Kidney (tissue), 14 donors: Measurements from ENCODE around the gene SEMA5A. TPM values are rescaled to one million over a fixed set of nuclear protein-coding genes. Genes with fewer than 3 reads are reported as not detected.

Experiments
- DNase-seq, 5 donors: peaks; one replicate each; pipeline ENCODE4 v3.0.0-alpha.2; 2013 to 2020
- FAIRE-seq: peaks from 2 replicates; lab custom pipeline; 2012; peaks lifted over from hg19 to GRCh38; lab: Jason Lieb, UNC
- H3K27ac ChIP-seq, 2 donors: one replicate each; pipeline ENCODE4 v1.7.0; 2013; ENCODE audit warnings: low read depth in 2 of 2, low read length in 2 of 2, inconsistent platforms in 1 of 2
- H3K27me3 ChIP-seq: one replicate; pipeline ENCODE4 v1.7.1; 2013; ENCODE audit warnings: low read length, inconsistent platforms; ENCODE audit not compliant: control insufficient read depth, insufficient read depth
- H3K36me3 ChIP-seq, 3 donors: one replicate each; pipeline versions ENCODE4 v1.7.0 to v1.7.1; 2013; ENCODE audit warnings: low read length in 3 of 3, control low read depth in 1 of 3, inconsistent platforms in 1 of 3; ENCODE audit not compliant: insufficient read depth in 3 of 3, control insufficient read depth in 2 of 3
- H3K4me1 ChIP-seq, 3 donors: one replicate each; pipeline versions ENCODE4 v1.7.0 to v1.7.1; 2013; ENCODE audit warnings: low read length in 3 of 3, inconsistent platforms in 1 of 3, low read depth in 1 of 3; ENCODE audit not compliant: control insufficient read depth in 2 of 3, insufficient read depth in 2 of 3
- H3K4me3 ChIP-seq, 3 donors: one replicate each; pipeline versions ENCODE4 v1.7.0 to v1.8.1; 2013; ENCODE audit warnings: low read length in 3 of 3, control low read depth in 1 of 3, inconsistent platforms in 1 of 3
- H3K9ac ChIP-seq, 3 donors: one replicate each; pipeline versions ENCODE4 v1.7.0 to v1.7.1; 2013; ENCODE audit warnings: low read length in 3 of 3, control low read depth in 1 of 3, inconsistent platforms in 1 of 3
- H3K9me3 ChIP-seq, 3 donors: one replicate each; pipeline versions ENCODE4 v1.7.0 to v1.7.1; 2013; ENCODE audit warnings: low read length in 3 of 3, control low read depth in 1 of 3, inconsistent platforms in 1 of 3; ENCODE audit not compliant: control insufficient read depth in 2 of 3, insufficient read depth in 1 of 3
- CTCF ChIP-seq: IDR thresholded peaks from 3 replicates; pipeline ENCODE4 v1.5.1; 2012; ENCODE audit warnings: mild to moderate bottlenecking, moderate library complexity, borderline replicate concordance; ENCODE audit not compliant: insufficient read depth; ENCODE audit errors: extremely low read depth
- intact Hi-C: fragments of 100-400 bp; cut with DNase I; formaldehyde crosslinking; loops from one replicate; pipeline ENCODE4 v1.11.1; 2022
- polyA plus RNA-seq: library from polyadenylated mRNA; stranded (reverse); fragments of 350-450 nt; fragmentation: Illumina TruSeq; extraction: RNeasy Lipid Tissue Mini Kit (QIAGEN cat#74804); gene quantifications from one replicate; pipeline ENCODE4 v1.2.3, GENCODE V29; 2014; ENCODE audit warnings: low read depth, low replicate concordance; ENCODE audit not compliant: insufficient read depth
- total RNA-seq: library from RNA; stranded (reverse); fragmentation: NEBNext Ultra II Directional; extraction: Animal tissue kit (Norgen Biotek cat#: 25700); gene quantifications from one replicate; pipeline ENCODE4 v1.2.1, GENCODE V29; 2021
- donor health status: control.
- donor health status: control.
- donor health status: control.
- donor health status: control.
- donor health status: control.
- donor health status: DM: yes; HTN: yes; CAD: no.
- donor health status: Normal renal cell carcinoma (clear cell type).

SEMA5A gene
- total and polyA plus RNA-seq, 2 donors from 2014 or later: 7.9 to 23.3 TPM

DNA sequence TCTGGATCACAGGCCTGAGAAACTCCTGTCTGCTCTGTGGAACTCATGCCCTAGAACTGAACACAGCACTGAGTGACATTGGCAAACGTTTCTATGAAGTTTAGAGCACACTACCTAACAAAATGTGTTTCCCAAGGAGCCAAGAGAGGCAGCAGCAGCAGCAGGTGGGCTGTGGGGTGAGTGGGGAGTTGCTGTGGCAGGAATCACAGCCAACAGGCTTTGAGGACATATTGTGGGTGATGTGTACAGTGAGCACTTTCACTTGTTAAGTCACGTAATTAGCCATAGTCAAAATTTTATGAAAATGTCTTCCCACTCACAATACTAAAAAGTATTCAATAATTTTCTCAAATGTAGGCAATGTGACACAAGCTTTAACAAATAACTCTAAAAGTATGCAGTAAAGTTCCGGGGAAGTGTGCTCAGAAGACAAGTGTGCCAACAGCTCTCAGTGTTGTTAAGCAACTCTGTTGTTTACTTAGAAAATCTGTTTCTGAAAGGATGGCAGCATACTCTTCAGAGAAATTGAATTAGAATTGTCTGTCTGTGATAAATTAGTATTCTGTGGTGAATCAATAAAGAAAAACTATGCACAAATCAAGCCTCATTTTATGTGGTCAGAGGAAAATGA lies 482.1 kb downstream of the SEMA5A start:
- Histone ChIP-seq H3K27me3 (no peaks in the 10 kb centered on the region), H3K27ac (no peak overlapping the region), H3K9me3 (no peaks in the 10 kb centered on the region), H3K9ac (no peak overlapping the region), H3K4me1 (no peaks in the 10 kb centered on the region), H3K4me3 (no peak overlapping the region), H3K36me3 (peaks cover 0 to 6% (median 6%) of the 10 kb centered on the region in 3 donors)
- intact Hi-C loops: no loop called here
- FAIRE-seq (no peak), DNase-seq (no peak)
- TF ChIP-seq CTCF: no peak

DNA sequence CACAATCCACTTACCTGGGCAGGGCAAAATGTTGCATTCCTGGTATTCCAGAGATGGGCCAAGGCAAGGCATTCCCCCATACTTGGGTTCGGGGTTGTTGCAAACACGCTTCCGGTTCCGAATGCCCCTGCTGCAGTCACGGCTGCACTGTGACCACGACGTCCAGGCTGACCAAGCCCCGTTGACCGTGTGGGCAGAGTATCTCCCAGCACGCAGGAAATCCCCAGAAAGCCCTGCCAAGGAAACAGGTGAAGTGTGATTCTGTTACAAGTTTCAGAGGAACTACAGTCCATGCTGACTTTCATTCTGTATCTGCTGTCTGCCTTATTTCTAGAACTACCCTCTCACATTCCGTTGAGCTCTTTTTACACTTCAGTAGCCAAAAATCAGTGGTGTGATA lies 483.0 kb downstream of the SEMA5A start:
- FAIRE-seq: no peak
- DNase-seq: no peak

GRCh38 chr5:9059920-9060691 lies 485.8 kb downstream of the SEMA5A start:
- no peaks in the 10 kb centered on the region for H3K4me1 ChIP-seq
- H3K27me3 ChIP-seq: no peaks in the 10 kb centered on the region
- DNase-seq (no peak), FAIRE-seq (no peak)
- H3K4me3 ChIP-seq: no peak overlapping the region
- TF ChIP-seq CTCF: no peak
- H3K27ac ChIP-seq: no peak overlapping the region
- H3K9me3 ChIP-seq: no peaks in the 10 kb centered on the region
- intact Hi-C loops: no loop called here
- H3K36me3 ChIP-seq: peaks cover 0 to 3% (median 0%) of the 10 kb centered on the region in 3 donors
- no peak overlapping the region for H3K9ac ChIP-seq

More for the DNA sequence above, 483.0 kb downstream of the SEMA5A start:
- Histone ChIP-seq H3K27me3 (no peaks in the 10 kb centered on the region), H3K9me3 (no peaks in the 10 kb centered on the region), H3K9ac (no peak overlapping the region), H3K4me1 (no peaks in the 10 kb centered on the region), H3K4me3 (no peak overlapping the region), H3K27ac (no peak overlapping the region), H3K36me3 (peaks cover 0 to 6% (median 6%) of the 10 kb centered on the region in 3 donors)
- intact Hi-C loops: no loop called here
- no peak for TF ChIP-seq CTCF
